ENCODE data around the gene OGFOD3.

DNA sequence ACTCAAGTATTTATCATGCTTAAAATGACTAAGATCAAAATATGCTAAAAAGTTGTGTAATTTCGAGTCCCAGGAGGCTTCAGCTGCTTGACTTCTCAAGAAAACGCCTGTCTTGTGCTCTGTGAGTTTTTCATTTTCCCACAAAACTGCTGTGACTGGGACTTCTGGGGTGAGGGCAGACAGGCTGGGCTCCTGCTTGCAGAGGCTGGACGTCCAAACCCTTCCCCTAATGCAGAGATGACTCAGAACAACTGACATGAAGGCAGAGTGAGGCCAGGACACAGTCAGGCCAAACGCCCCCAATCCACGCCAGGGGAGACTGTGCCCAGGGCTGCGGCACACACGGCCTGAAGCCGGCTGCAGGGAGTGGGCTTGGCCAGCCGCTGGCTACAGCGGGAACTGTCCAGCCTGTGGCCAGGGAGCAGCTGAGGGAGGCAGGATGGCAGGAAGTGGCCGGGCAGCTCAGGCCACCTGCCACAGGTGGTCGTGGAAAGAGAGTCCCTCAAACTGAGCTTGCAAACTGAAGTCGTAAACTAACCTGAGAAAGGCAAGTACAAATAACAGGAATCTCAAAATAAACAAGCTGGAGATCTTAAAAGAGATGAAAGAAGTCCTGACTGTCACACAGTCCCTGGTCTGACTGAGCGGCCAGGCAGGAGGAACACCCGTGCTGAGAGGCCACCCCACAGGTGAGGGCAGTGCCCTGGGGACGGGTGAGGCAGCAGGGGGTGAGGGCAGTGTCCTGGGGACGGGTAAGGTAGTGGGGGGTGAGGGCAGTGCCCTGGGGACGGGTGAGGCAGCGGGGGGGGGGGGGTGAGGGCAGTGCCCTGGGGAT is 21.6 kb downstream of the OGFOD3 start:
- TF ChIP-seq POLR2A (IDR thresholded peaks at IDR 0.05; ENCODE audit: extremely low read depth, insufficient read length) (no peak), MYC (IDR thresholded peaks at IDR 0.05; ENCODE audit: low read depth, low read length) (no peak)
- TF ChIP-seq, protein P1, sequence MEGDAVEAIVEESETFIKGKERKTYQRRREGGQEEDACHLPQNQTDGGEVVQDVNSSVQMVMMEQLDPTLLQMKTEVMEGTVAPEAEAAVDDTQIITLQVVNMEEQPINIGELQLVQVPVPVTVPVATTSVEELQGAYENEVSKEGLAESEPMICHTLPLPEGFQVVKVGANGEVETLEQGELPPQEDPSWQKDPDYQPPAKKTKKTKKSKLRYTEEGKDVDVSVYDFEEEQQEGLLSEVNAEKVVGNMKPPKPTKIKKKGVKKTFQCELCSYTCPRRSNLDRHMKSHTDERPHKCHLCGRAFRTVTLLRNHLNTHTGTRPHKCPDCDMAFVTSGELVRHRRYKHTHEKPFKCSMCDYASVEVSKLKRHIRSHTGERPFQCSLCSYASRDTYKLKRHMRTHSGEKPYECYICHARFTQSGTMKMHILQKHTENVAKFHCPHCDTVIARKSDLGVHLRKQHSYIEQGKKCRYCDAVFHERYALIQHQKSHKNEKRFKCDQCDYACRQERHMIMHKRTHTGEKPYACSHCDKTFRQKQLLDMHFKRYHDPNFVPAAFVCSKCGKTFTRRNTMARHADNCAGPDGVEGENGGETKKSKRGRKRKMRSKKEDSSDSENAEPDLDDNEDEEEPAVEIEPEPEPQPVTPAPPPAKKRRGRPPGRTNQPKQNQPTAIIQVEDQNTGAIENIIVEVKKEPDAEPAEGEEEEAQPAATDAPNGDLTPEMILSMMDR (IDR thresholded peaks at IDR 0.05; ENCODE audit: low read depth, low read length): no peak
- TF ChIP-seq, protein P2, sequence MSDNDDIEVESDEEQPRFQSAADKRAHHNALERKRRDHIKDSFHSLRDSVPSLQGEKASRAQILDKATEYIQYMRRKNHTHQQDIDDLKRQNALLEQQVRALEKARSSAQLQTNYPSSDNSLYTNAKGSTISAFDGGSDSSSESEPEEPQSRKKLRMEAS (IDR thresholded peaks at IDR 0.05; ENCODE audit: low read depth, low read length): no peak
